KOPT-K1 (cell line): ENCODE measurements around the gene FBXW11.

Experiments
- H3K27ac ChIP-seq: fragments of 200-600 bp; sonication (generic); 2 replicates; pipeline ENCODE4 v1.5.1; 2016; ENCODE audit warnings: antibody characterized with exemption, mild to moderate bottlenecking, low read depth, low read length; ENCODE audit not compliant: poor library complexity, severe bottlenecking
- H3K36me3 ChIP-seq: fragments of 200-600 bp; sonication (generic); 2 replicates; pipeline ENCODE4 v1.5.1; 2017; ENCODE audit warnings: antibody characterized with exemption, mild to moderate bottlenecking, low read length, moderate library complexity; ENCODE audit not compliant: insufficient read depth
- H3K9me3 ChIP-seq: fragments of 200-600 bp; sonication (generic); 2 replicates; pipeline ENCODE4 v1.5.1; 2017; ENCODE audit warnings: antibody characterized with exemption, low read length, mild to moderate bottlenecking; ENCODE audit not compliant: insufficient read depth, poor library complexity, severe bottlenecking

The FBXW11 gene

GRCh38 chr5:171874234-171874633, 132.2 kb downstream of the FBXW11 start:
- no peaks in the 10 kb centered on the region for H3K9me3 ChIP-seq
- H3K27ac ChIP-seq, result no peak overlapping the region
- peaks cover 91% of the 10 kb centered on the region for H3K36me3 ChIP-seq

GRCh38 chr5:171872666-171873065, 133.8 kb downstream of the FBXW11 start:
- peaks cover 95% of the 10 kb centered on the region for H3K36me3 ChIP-seq
- H3K27ac ChIP-seq, result no peak overlapping the region
- H3K9me3 ChIP-seq, result no peaks in the 10 kb centered on the region

GRCh38 chr5:171871711-171872110, 134.7 kb downstream of the FBXW11 start:
- H3K9me3 ChIP-seq, result no peaks in the 10 kb centered on the region
- peaks cover 93% of the 10 kb centered on the region for H3K36me3 ChIP-seq
- H3K27ac ChIP-seq, result no peak overlapping the region

- no peak overlapping the region for H3K27ac ChIP-seq
- no peaks in the 10 kb centered on the region for H3K9me3 ChIP-seq
- peaks cover 80% of the 10 kb centered on the region for H3K36me3 ChIP-seq
Observed at GRCh38 chr5:171869956-171870355, 136.5 kb downstream of the FBXW11 start.

GRCh38 chr5:171868236-171868635, 138.2 kb downstream of the FBXW11 start:
- no peaks in the 10 kb centered on the region for H3K9me3 ChIP-seq
- H3K36me3 ChIP-seq, result peaks cover 76% of the 10 kb centered on the region
- H3K27ac ChIP-seq, result no peak overlapping the region

- Histone ChIP-seq H3K36me3 (peaks cover 75% of the 10 kb centered on the region), H3K27ac (no peak overlapping the region), H3K9me3 (no peaks in the 10 kb centered on the region)
Observed at GRCh38 chr5:171867786-171868185, 138.7 kb downstream of the FBXW11 start.

- peaks cover 60% of the 10 kb centered on the region for H3K36me3 ChIP-seq
Observed at GRCh38 chr5:171865471-171865870, 141.0 kb downstream of the FBXW11 start.

GRCh38 chr5:171863935-171864334, 142.5 kb downstream of the FBXW11 start:
- H3K9me3 ChIP-seq, result no peaks in the 10 kb centered on the region
- no peak overlapping the region for H3K27ac ChIP-seq
- H3K36me3 ChIP-seq, result peaks cover 45% of the 10 kb centered on the region

More at GRCh38 chr5:171865471-171865870, 141.0 kb downstream of the FBXW11 start:
- H3K27ac ChIP-seq, result peak overlapping the region; percentile 29
- H3K9me3 ChIP-seq, result no peaks in the 10 kb centered on the region

GRCh38 chr5:171862624-171863023, 143.8 kb downstream of the FBXW11 start:
- Histone ChIP-seq H3K27ac (no peak overlapping the region), H3K9me3 (no peaks in the 10 kb centered on the region), H3K36me3 (peaks cover 32% of the 10 kb centered on the region)

- peaks cover 22% of the 10 kb centered on the region for H3K36me3 ChIP-seq
- H3K9me3 ChIP-seq, result no peaks in the 10 kb centered on the region
Observed at GRCh38 chr5:171861381-171861780, 145.1 kb downstream of the FBXW11 start.

GRCh38 chr5:171858303-171858702, 148.1 kb downstream of the FBXW11 start:
- H3K36me3 ChIP-seq, result peaks cover 8% of the 10 kb centered on the region; the same call in 1 of the 2 replicates
- H3K9me3 ChIP-seq, result no peaks in the 10 kb centered on the region

More at GRCh38 chr5:171861381-171861780, 145.1 kb downstream of the FBXW11 start:
- H3K27ac ChIP-seq, result no peak overlapping the region

GRCh38 chr5:171857489-171857876, 149.0 kb downstream of the FBXW11 start:
- Histone ChIP-seq H3K27ac (no peak overlapping the region), H3K9me3 (no peaks in the 10 kb centered on the region), H3K36me3 (peaks cover 2% of the 10 kb centered on the region; the same call in 1 of the 2 replicates)

More at GRCh38 chr5:171858303-171858702, 148.1 kb downstream of the FBXW11 start:
- no peak overlapping the region for H3K27ac ChIP-seq

GRCh38 chr5:171855798-171856763, 150.4 kb downstream of the FBXW11 start:
- H3K9me3 ChIP-seq, result no peaks in the 10 kb centered on the region
- no peak overlapping the region for H3K27ac ChIP-seq
- no peaks in the 10 kb centered on the region for H3K36me3 ChIP-seq

GRCh38 chr5:171855265-171855664, 151.2 kb downstream of the FBXW11 start:
- Histone ChIP-seq H3K36me3 (no peaks in the 10 kb centered on the region), H3K9me3 (no peaks in the 10 kb centered on the region), H3K27ac (no peak overlapping the region)

- Histone ChIP-seq H3K9me3 (no peaks in the 10 kb centered on the region), H3K27ac (no peak overlapping the region), H3K36me3 (no peaks in the 10 kb centered on the region)
Observed at GRCh38 chr5:171852255-171852681, 154.2 kb downstream of the FBXW11 start.
